Astrocyte (in vitro differentiated cells and primary cell): ENCODE measurements around the gene KCNMA1.

Experiments
- CTCF ChIP-seq: IDR thresholded peaks from 2 replicates; pipeline ENCODE4 v1.5.1; 2011; ENCODE audit warnings: low read depth, mild to moderate bottlenecking, inconsistent platforms, low read length, moderate library complexity; ENCODE audit not compliant: insufficient read depth
- EZH2 ChIP-seq: IDR thresholded peaks from 2 replicates; pipeline ENCODE4 v1.6.1; 2012; ENCODE audit warnings: mild to moderate bottlenecking, low read length, inconsistent platforms; ENCODE audit not compliant: insufficient read depth

DNA sequence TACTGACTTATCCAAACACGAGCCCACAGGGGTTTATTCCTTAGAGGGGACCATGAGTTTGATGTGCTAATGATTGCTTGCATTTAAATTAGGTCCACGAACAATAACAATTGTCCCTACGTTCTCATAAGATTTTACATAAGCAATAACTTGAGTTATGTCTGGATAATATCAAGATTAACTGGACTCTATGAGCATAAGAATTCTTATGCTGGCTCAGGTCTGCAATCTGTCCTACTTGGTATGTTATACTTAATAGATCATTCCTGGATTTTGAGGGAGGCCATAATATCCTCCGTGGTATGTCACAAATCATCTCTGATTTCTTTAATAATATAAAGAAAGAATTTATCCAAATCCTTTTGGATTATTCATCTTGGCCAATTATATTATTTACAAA, 552.3 kb downstream of the KCNMA1 start:
- TF ChIP-seq CTCF = no peak
- TF ChIP-seq EZH2 = no peak
